ENCODE measurements around the gene CFAP45.
A peak's percentile ranks its signal among the peaks of the same experiment; 100 is the strongest.

The CFAP45 gene

DNA sequence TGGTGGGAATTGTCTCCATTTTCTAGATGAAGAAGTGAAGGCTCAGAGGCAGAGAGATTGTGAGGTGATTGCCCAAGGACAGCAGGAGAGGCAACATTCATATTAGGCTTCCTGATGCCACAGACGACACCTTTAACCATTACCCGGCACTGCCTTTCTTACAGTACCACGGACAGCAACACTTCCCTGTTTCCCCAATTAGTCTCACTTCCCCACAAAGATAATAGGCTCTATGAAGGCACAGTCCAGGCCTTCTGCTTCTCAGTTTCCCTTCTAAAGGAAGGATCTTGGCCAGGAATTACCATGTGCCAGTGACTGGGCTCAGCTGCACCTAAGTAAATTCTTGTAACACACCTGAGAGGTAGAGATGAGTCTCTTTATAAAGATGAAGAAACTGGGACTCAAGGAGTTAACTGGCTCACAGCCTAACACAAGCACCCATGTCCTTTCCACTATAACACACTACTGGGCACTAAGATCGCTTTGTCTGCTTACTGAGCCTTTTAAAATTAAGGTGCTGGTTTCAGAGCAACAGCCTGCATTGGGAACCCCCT is 35.8 kb upstream of the CFAP45 start:
- DNase-seq, result peak; percentile 72

DNA sequence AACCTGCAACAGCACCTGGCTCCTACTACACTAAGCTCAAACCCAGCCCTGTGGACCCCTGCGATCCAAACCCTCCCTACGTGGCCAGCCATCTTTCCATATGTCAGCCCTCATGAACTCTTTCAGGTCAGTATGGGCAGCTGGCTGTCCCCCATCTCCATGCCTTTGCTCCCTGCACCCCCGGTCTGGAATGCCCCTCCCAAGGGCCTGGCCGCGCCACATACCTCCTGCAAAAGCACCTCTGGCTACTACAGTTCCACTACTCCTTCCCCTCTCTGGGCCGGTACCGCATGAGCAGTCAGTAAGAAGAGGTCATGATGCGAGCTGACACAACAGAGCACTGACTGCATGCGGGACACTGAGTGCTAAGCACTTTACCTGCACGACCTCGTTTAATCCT is 35.3 kb upstream of the CFAP45 start:
- DNase-seq, result no peak

GRCh38 chr1:159934136-159935039 is 34.4 kb upstream of the CFAP45 start:
- DNase-seq, result no peak

DNA sequence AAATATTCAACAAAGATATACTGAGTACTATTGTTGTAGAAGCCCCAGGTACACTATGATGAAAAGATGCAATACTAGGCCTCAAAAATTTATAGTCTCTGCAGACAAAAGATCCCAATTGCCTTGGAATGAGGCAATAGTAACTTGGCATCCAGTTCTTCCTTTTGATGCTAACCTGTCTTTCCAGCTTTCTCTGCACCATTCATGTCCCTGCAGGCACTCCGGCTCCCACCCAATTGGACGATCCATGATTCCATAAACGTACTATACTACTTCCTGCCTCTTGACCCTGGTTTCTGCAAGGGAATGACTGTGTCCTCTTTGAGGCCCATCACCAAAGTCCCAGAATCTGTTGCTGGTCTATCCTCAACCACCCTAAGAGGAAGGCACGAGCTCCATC is 33.4 kb upstream of the CFAP45 start:
- no peak for DNase-seq

GRCh38 chr1:159932296-159933285 is 32.6 kb upstream of the CFAP45 start:
- no peak for DNase-seq

- DNase-seq, result peak; percentile 25
These were observed 31.8 kb upstream of the CFAP45 start for GRCh38 chr1:159931795-159932173.

DNA sequence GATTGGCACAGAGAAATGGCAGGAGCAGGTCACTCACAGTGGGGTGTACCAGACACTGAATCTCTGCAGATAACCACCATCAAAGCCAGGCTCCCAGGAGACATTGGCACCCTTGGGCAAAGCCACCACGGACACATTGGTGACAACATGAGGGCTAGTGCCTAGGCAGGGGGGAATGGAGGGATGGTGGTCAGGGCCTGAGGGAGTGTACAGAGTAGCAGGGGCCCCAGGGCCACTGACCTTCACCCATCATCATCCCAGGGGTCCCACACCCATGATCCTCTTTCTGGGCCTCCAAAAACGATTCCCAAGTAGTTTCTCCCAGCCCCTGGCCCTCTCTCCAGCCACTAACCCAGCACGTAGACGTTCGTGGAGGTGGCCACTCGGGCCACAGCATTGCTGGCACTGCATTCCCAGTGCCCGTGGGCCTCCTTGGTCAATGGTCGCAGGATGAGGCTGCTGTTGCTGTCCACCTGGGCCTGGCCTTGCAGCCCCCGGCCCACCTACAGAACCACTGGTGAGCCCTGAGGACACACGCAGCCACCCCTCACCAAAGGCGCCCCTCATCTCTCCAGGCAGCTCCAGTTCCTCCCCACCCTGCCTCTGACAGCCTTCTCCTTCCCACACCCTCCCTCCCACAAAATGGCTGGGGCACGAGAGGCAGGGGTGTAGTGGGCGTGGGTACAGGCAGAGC is 31.3 kb upstream of the CFAP45 start:
- no peak for DNase-seq

GRCh38 chr1:159930634-159931033 is 30.7 kb upstream of the CFAP45 start:
- no peak for DNase-seq

DNA sequence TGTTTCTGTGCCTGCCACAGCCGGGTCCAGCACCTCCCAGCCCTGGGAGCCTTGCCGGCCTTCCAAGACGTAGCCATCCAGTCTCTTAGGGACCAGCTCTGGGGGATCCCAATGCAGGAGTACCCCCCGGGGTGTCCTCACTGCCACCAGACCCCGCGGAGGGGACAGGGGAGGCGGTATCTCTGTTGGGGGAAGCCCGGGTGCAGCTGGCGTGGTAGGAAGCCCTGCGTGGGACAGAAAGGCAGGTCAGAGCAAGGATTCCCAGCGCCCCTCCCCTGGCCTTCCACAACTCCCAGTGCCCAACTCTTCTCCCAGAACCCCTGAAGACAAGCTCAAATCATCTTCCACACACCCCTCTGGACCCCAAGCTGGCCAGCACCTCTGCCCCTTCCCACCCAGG is 30.3 kb upstream of the CFAP45 start:
- DNase-seq, result no peak

- DNase-seq, result no peak
These were observed 29.4 kb upstream of the CFAP45 start for GRCh38 chr1:159929155-159930051.

GRCh38 chr1:159928491-159929050 is 28.6 kb upstream of the CFAP45 start:
- DNase-seq, result no peak

- DNase-seq, result no peak
These were observed 28.0 kb upstream of the CFAP45 start for GRCh38 chr1:159927849-159928431.

DNA sequence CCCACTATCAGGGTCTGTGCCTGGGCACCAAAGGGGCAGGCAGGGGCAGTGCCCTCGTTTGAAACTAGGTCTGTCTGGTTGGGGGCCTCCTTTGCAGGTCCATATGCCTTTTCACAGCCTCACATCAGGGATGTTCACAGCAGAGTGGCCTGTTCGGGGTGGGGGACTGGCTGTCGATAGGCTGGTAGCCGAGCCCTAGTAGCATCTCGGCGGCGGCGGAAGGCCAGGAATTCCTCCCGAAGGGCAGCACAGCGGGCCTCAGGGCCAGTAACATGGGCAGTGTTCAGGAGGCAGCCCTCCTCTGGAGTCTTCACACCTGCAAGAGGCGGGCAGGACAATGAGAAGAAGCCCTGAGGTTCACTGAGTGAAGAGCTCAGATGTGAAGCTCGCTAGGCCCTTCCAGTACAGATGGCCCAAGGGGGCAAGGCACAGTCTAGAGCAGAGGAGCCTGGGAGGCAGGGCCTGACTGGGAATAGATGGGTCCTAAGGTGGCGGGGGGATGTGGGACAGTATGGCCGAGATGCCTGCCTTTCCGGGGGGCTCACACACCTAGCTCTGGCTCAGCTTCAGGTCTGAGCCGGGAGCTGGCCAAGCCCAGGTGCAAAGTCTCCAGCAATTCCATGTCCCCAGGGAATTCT is 27.4 kb upstream of the CFAP45 start:
- no peak for DNase-seq

DNA sequence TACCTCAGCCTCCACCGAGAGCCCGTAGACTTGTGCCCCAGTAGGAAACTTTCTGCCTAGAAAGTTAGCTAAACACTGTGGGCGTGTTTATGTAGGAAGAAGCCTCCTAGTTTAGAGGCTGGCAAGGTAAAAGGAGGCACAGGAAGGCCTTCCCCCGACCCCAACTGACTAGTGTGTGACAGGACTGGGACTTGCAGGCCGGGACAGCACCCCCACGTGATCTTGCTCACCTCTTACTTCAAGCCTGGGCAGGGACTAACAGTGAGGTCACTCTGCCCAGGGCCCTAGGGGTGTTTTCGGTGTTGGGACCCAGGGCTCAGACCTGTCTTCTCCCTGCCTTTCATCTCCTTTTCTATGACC is 25.7 kb upstream of the CFAP45 start:
- DNase-seq, result no peak

DNA sequence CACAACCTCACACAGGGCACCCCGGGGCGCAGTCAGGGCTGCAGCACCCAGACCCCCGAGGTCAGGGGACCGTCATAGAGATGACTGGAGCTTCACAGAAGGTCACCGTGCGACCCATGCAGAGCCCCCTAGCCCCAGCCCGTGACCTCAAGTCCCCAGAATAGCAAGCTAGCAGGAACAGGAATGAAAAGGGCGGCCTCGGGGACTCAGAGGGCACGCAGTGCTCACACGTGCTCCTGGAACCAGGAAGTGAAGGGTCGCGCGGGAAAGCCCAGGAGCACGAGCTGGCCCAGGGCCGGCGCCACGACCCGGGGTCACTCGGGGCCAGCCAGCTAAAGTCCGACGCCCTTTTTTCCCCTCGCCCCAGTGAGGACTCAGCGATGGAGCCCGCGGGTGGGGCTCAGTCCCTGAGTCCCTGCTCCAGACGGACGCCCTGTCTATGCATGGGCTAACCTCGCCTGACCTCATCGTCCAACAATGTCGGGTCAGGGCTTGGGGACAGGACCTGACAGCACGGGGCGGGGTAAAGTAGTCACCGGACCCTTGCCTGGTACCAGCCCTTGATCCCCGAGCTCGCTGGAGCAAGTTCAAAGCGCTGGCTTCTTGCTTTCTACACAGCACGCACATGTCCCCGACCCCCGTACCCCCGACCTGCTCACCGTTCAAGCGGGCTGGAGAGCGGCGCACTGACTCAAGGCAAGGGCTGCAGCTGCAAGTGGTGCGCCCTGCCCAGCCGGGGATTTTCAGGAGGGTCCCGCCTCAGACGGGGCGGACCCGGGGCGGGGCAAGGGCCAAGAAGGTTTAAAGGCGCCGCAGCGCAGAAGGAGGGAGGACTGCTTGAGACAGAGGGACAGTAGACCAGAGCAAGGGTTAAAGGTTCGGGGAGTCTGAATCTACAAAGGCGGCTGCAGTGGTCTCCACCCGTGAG is 25.1 kb upstream of the CFAP45 start, which contains the start of gene TAGLN2:
TSS of gene TAGLN2 (minus strand) at position 717 of the 928 bp plus-strand sequence. CDS start 4,998 bp downstream, outside the sequence.
- peak; percentile 85 for DNase-seq

- peak; percentile 58 for DNase-seq
These were observed 24.2 kb upstream of the CFAP45 start for GRCh38 chr1:159924025-159924790.

DNA sequence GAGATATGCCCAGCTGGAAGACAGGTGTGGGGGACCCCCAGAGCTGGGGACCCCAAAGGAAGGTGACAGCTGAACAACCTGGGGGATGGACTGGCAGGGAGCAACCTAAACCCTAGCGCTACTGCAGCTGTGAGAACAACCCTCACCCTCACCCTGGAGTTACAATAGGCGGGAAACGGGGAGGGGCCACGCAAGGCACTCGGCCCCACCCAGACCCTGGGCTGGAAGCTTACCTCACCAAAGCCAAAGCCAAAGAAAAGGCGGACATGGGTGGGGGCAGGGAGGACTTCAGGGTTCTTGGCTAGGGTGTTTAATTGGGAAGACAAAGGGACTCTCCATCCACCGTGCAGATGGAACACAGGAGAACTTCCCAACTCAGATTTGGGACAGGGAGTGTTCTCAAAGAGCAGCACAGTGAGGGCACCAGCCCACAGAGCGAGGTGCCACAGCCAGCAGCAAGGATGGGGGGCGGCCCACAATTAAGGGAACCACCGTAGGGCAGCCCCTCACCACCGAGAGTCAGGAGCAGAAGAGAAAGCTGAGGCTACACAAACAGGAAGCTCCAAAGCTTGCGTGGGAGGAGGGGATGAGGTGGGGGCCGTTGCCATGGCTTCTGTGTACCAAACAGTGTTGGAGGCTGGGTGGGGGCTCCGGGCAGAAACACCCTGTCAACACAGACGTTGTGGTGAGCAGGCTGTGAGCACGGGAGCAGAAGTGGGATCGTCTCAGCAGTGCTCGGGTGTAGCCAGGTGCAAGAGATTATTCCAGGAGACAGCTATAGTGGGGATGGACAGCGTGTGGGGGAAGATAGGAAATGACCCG is 23.4 kb upstream of the CFAP45 start:
- peak; percentile 87 for DNase-seq

Data from MV-4-11 (cell line).